Measurements from ENCODE around the gene TMEM18. TPM values are rescaled to one million over a fixed set of nuclear protein-coding genes. Genes with fewer than 3 reads are reported as not detected.

TMEM18 gene
- total and polyA plus RNA-seq, 2 of the 4 experiments (the other 2 are of a cell fraction), result 15.2 to 30.2 TPM

DNA sequence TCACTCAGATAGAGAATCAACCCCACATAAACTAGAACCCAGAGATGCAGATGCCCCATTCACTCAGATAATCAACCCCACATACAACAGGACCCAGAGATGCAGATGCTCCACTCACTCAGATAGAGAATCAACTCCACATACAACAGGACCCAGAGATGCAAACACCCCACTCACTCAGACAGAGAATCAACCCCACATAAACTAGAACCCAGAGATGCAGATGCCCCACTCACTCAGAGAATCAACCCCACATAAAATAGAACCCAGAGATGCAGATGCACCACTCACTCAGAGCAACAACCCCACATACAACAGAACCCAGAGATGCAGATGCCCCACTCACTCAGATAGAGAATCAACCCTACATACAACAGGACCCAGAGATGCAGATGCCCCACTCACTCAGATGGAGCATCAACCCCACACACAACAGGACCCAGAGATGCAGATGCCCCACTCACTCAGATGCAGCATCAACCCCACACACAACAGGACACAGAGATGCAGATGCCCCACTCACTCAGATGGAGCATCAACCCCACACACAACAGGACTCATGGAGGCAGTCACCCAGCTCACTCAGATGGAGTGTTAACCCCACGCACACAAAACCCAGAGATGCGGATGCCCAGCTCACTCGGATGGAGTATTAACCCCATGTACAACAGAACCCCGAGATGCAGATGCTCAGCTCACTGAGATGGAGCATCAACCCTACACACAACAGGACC lies 11.7 kb downstream of the TMEM18 start:
- H3K23ac ChIP-seq (ENCODE audit: low read depth, low read length), result no peak overlapping the region
- H2BK20ac ChIP-seq (ENCODE audit: low read depth, low read length), result no peak overlapping the region
- H3K56ac ChIP-seq (ENCODE audit: extremely low read depth, insufficient read depth, low read length), result no peak overlapping the region
- TF ChIP-seq FOS (IDR thresholded peaks at IDR 0.05; ENCODE audit: low read depth, low read length), result no peak
- TF ChIP-seq POLR2A (IDR thresholded peaks at IDR 0.05; ENCODE audit: low read depth, low read length), result no peak
- no peak for TF ChIP-seq MAZ (IDR thresholded peaks at IDR 0.05; ENCODE audit: borderline replicate concordance, low read depth, low read length)
- TF ChIP-seq, protein P1, sequence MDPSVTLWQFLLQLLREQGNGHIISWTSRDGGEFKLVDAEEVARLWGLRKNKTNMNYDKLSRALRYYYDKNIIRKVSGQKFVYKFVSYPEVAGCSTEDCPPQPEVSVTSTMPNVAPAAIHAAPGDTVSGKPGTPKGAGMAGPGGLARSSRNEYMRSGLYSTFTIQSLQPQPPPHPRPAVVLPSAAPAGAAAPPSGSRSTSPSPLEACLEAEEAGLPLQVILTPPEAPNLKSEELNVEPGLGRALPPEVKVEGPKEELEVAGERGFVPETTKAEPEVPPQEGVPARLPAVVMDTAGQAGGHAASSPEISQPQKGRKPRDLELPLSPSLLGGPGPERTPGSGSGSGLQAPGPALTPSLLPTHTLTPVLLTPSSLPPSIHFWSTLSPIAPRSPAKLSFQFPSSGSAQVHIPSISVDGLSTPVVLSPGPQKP (IDR thresholded peaks at IDR 0.05; ENCODE audit: borderline replicate concordance, low read depth, low read length), result no peak
- no peak overlapping the region for H3K18ac ChIP-seq (ENCODE audit: low read depth, low read length)
- H4K5ac ChIP-seq (ENCODE audit: low read depth, low read length), result no peak overlapping the region
- no peak overlapping the region for H2BK120ac ChIP-seq (ENCODE audit: low read depth, low read length)
- ChIA-PET POLR2A (ENCODE audit: unreplicated experiment) (no interaction called here), CTCF (no interaction called here)
- peaks cover 19% of the 10 kb centered on the region for H3K36me3 ChIP-seq (ENCODE audit: control insufficient read depth, insufficient read depth, low read length)
- no peak overlapping the region for H3K4me2 ChIP-seq (ENCODE audit: low read depth, low read length)
- no peak for ATAC-seq (ENCODE audit: low read depth)
- no peak overlapping the region for H3K9ac ChIP-seq (ENCODE audit: low read depth, low read length)
- H3K9me1 ChIP-seq (ENCODE audit: insufficient read depth, low read length), result peaks cover 6% of the 10 kb centered on the region; the same call in 1 of the 2 replicates
- dilution Hi-C loops (cut with HindIII; ENCODE audit: low sequenced_read_pairs, unreplicated experiment) (no loop called here), in situ Hi-C loops (cut with MboI; ENCODE audit: low sequenced_read_pairs) (loop anchor here (10.0 kb wide), 1 partner anchor 421 kb away; no protein-coding TSS in a partner anchor), intact Hi-C loops (cut with micrococcal nuclease) (no loop called here)
- no peak overlapping the region for H4K8ac ChIP-seq (ENCODE audit: low read depth in 2 of 2, low read length in 2 of 2)
- peaks cover 3% of the 10 kb centered on the region; the same call in 1 of the 2 replicates for H3K9me3 ChIP-seq (ENCODE audit: control insufficient read depth, insufficient read depth, low read length)
- H4K91ac ChIP-seq (ENCODE audit: insufficient read depth, low read depth, low read length), result no peak overlapping the region
- no peak for DNase-seq
- no peak overlapping the region for H2AK9ac ChIP-seq (replicated peaks; ENCODE audit: low read depth, low read length, poor library complexity)
- no peak overlapping the region for H2BK5ac ChIP-seq (ENCODE audit: low read depth, low read length, poor library complexity, severe bottlenecking)
- H2BK15ac ChIP-seq (ENCODE audit: low read depth, low read length), result no peak overlapping the region
- H3K27me3 ChIP-seq (ENCODE audit: control insufficient read depth, insufficient read depth, low read length), result peaks cover 2% of the 10 kb centered on the region; the same call in 1 of the 2 replicates
- whole genome bisulfite sequencing, 2 experiments (ENCODE audit: extremely low coverage in 2 of 2, insufficient read length in 1 of 2), result no CpG with 5 or more reads among the region's 4 CpGs
- no peak overlapping the region for H2AK5ac ChIP-seq (ENCODE audit: low read depth, low read length)
- H3K14ac ChIP-seq (replicated peaks; ENCODE audit: low read depth, low read length), result no peak overlapping the region
- H3K4me1 ChIP-seq (ENCODE audit: control insufficient read depth, insufficient read depth, low read length), result peaks cover 4% of the 10 kb centered on the region
- no peak overlapping the region for H3K27ac ChIP-seq (ENCODE audit: insufficient read depth, low read length)
- no peaks in the 10 kb centered on the region for H4K20me1 ChIP-seq (ENCODE audit: insufficient read depth, low read length)
- H3K79me1 ChIP-seq (ENCODE audit: low read depth in 1 of 2, low read length in 2 of 2), result peaks cover 18% of the 10 kb centered on the region in 2 experiments
- no peak overlapping the region for H3K4me3 ChIP-seq (ENCODE audit: insufficient read depth, low read depth, low read length)
- BruUV-seq (replicated peaks), result no TSS peak
- H3K4ac ChIP-seq (ENCODE audit: low read depth, low read length), result no peak overlapping the region
- H2AFZ ChIP-seq (replicated peaks; ENCODE audit: low read length, poor library complexity), result no peak overlapping the region

Measured in IMR-90 (cell line).